GF-D8 (cell line): ENCODE data around the gene NT5C3A.
"Not testable (repeated sequence)": the region's sequence is repeated elsewhere in the genome, so short reads cannot be mapped to it uniquely, and the experiment has no call there.

Experiments
- DNase-seq: peaks from one replicate; lab custom pipeline; 2025; lab: John Stamatoyannopoulos, UW

Gene NT5C3A

GRCh38 chr7:33041631-33042428 lies 20.7 kb downstream of the NT5C3A start:
- no peak for DNase-seq

- DNase-seq = peak; percentile 23
Measured at GRCh38 chr7:33040803-33041516, 21.6 kb downstream of the NT5C3A start.

GRCh38 chr7:33039903-33040292 lies 22.7 kb downstream of the NT5C3A start:
- DNase-seq = no peak

GRCh38 chr7:33039257-33039902 lies 23.2 kb downstream of the NT5C3A start:
- DNase-seq = no peak

GRCh38 chr7:33038639-33039038 lies 23.9 kb downstream of the NT5C3A start:
- DNase-seq = no peak

GRCh38 chr7:33035776-33036175 lies 26.8 kb downstream of the NT5C3A start:
- DNase-seq = no peak

- no peak for DNase-seq
Measured at GRCh38 chr7:33024189-33024757, 38.3 kb downstream of the NT5C3A start.

- no peak for DNase-seq
Measured at GRCh38 chr7:33012364-33012763, 50.2 kb downstream of the NT5C3A start.

- DNase-seq = no peak
Measured at GRCh38 chr7:33009734-33010133, 52.8 kb downstream of the NT5C3A start.

GRCh38 chr7:33005690-33006089 lies 56.9 kb downstream of the NT5C3A start:
- DNase-seq = not testable (repeated sequence)

- not testable (repeated sequence) for DNase-seq
Measured at GRCh38 chr7:33005193-33005592, 57.4 kb downstream of the NT5C3A start.

- not testable (repeated sequence) for DNase-seq
Measured at GRCh38 chr7:33004104-33004616, 58.4 kb downstream of the NT5C3A start.

- DNase-seq = not testable (repeated sequence)
Measured at GRCh38 chr7:33003111-33003510, 59.5 kb downstream of the NT5C3A start.

GRCh38 chr7:32999380-32999779 lies 63.2 kb downstream of the NT5C3A start:
- not testable (repeated sequence) for DNase-seq

GRCh38 chr7:32998361-32999171 lies 64.0 kb downstream of the NT5C3A start:
- not testable (repeated sequence) for DNase-seq

GRCh38 chr7:32997956-32998355 lies 64.6 kb downstream of the NT5C3A start:
- DNase-seq = not testable (repeated sequence)

GRCh38 chr7:32992750-32993149 lies 69.8 kb downstream of the NT5C3A start:
- not testable (repeated sequence) for DNase-seq

GRCh38 chr7:32991975-32992700 lies 70.4 kb downstream of the NT5C3A start:
- not testable (repeated sequence) for DNase-seq

GRCh38 chr7:32991068-32991585 lies 71.4 kb downstream of the NT5C3A start:
- not testable (repeated sequence) for DNase-seq

GRCh38 chr7:32988148-32988547 lies 74.4 kb downstream of the NT5C3A start:
- peak; percentile 86 for DNase-seq
